GM10266 (cell line): Measurements from ENCODE around the gene ZNF521.

Experiments
- DNase-seq: peaks from one replicate; pipeline ENCODE4 v3.0.0; 2012; ENCODE audit errors: extremely low spot score
- TF ChIP-seq, protein P1 (sequence below): IDR thresholded peaks from 2 replicates; pipeline ENCODE4 v1.5.1; 2012; ENCODE audit warnings: mild to moderate bottlenecking, low read depth; ENCODE audit not compliant: control insufficient read depth, insufficient read depth; ENCODE audit errors: missing control alignments

The ZNF521 gene

DNA sequence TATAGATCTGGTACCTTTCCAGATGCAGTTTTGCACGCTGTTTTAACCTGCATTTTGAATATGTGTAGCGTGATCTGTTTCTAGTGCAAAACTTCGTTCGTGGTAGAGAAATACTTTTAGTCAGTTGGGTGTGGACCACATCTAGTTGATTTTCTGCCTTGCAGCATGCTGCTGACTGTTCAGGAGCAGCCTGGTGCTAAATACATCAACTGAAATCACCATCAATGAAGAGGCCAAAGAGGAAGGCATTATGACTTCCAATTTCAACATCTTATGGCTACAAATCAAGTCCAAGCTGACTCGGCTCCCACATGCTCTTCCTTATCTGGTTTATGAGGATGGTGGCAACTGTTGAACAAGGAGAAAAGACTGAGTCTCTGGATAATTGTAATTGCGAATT is 298.5 kb downstream of the ZNF521 start:
- TF ChIP-seq, protein P1, sequence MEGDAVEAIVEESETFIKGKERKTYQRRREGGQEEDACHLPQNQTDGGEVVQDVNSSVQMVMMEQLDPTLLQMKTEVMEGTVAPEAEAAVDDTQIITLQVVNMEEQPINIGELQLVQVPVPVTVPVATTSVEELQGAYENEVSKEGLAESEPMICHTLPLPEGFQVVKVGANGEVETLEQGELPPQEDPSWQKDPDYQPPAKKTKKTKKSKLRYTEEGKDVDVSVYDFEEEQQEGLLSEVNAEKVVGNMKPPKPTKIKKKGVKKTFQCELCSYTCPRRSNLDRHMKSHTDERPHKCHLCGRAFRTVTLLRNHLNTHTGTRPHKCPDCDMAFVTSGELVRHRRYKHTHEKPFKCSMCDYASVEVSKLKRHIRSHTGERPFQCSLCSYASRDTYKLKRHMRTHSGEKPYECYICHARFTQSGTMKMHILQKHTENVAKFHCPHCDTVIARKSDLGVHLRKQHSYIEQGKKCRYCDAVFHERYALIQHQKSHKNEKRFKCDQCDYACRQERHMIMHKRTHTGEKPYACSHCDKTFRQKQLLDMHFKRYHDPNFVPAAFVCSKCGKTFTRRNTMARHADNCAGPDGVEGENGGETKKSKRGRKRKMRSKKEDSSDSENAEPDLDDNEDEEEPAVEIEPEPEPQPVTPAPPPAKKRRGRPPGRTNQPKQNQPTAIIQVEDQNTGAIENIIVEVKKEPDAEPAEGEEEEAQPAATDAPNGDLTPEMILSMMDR = no peak
- no peak for DNase-seq

DNA sequence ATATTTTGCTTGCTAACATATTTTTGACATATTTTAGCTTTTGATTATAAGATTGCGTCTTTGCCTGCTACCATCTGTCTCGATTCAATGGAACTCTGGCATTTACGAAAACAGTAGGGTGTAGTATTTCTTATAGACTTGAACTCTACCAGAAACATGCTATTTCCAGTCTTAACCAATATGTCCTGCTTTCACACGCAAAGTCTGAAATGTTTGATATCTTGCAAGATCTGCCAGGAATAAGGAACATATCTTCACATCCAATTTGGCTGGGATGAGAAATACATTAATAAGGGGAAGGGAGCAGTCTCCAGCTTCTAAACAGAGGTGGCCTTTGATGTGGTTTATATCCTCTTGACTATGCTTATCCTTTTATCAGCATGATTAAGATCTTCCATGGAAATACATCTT is 299.4 kb downstream of the ZNF521 start:
- no peak for DNase-seq
- TF ChIP-seq, protein P1 = no peak

DNA sequence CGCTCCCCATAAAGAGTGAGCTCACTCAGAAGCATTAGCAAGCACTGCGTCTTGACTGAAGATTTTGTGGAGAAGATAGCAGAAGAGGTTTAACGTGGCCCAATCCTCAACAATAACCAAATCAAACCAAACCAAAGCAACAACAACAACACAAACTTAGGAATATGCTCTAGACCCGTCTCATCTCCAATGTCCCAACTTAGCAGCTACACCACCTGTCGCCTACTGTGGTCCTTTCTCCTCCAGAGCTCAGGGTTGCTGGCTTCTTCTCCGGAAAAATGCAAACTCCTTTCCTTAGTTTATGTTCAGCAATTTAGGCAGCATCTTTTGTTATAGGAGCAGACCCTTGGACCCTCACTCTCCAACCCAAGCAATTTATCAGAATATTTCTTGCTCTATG is 301.4 kb downstream of the ZNF521 start:
- TF ChIP-seq, protein P1 = no peak

DNA sequence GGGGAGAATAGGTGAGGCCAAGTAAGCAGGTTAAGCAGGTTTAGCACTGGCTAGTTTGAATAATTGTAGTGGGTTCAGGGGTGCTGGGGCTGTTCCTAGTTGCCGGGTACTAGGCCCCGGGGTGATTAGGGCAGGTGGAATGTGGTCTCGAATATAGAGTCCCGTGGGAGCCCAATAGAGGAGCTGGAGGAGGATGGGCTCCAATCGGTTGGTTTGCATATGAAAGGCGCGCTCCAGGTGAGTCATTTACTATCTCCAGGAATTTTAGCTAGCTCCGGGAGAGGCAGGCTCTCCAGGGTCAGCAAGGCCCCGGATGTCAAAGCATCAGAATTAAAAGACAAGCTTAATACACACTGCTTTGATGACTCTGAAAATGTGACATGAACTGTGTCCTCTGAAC is 304.0 kb downstream of the ZNF521 start:
- DNase-seq = no peak
- TF ChIP-seq, protein P1 = no peak

More for the DNA sequence above, 301.4 kb downstream of the ZNF521 start:
- no peak for DNase-seq

DNA sequence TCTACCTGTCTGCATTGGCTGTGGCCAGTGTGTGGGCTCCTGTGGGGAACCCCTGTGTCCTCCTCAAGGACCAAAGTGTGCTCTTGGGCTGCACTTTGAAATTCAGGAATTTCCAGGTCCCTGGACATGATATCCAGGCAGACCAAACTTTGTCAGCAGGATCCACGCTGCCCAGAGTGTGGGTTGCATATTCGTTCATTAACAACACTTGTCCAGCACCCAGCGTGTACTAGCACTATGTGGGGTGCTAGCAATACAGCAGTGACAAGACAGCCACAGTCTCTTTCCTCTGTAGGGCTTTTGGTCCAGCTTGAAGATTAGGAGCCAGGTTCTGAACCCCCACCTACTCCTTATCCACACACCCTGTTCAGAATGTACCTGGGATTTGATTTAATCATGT is 304.5 kb downstream of the ZNF521 start:
- TF ChIP-seq, protein P1 = no peak
- DNase-seq = no peak

DNA sequence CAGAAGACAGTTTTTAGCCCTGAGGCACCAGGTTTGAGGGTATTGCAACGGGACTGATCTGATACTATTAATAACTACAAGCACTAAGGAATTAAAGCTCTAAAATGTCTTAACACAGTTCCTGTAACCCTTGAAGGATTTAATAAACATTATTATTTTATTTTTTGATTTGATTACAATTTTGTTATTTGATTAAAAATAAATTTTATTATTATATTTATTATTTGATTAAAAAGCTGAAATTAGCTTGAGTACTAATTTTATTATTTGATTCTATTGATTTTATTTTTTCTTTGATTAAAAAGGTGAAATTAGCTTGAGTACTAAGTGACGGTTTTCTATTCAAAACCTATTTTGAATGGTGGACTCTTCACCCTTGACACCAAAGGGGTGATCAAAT is 307.3 kb downstream of the ZNF521 start:
- no peak for DNase-seq
- TF ChIP-seq, protein P1 = no peak

DNA sequence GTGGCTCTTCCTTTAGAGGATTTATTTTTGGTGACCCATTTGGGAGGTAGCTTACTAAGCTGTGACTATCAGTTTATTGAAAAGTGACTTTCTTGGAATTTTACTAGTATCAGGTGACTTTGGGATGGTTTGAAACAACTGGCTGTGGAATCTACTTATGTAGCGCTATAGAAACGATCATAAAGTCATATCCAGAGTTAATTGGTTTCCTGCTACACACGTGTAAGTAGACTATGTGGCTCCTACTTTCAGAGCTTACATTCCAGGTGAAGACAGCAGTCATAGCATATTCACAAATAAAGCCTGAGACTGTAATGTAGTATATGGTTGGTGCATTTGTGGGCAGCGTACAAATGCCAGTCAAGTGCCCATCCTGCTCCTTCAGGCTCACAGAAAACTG is 308.9 kb downstream of the ZNF521 start:
- DNase-seq = no peak

More for the DNA sequence above, 308.9 kb downstream of the ZNF521 start:
- TF ChIP-seq, protein P1 = no peak
